Measurements from ENCODE around the gene SPEN.
"Not testable (repeated sequence)": the region's sequence is repeated elsewhere in the genome, so short reads cannot be mapped to it uniquely, and the experiment has no call there.

Gene SPEN

GRCh38 chr1:15847100-15847892, at the start of gene SPEN:
Gene SPEN (plus strand): TSS chr1:15847707. CDS start chr1:15848068, 361 bp downstream.
- peak; percentile 97 for DNase-seq

- no peak for DNase-seq
Observed at GRCh38 chr1:15799004-15799867, 48.3 kb upstream of the SPEN start.

- DNase-seq = peak; percentile 47
Observed at GRCh38 chr1:15799928-15800835, 47.3 kb upstream of the SPEN start.

GRCh38 chr1:15802234-15802965, 45.1 kb upstream of the SPEN start:
- no peak for DNase-seq

- DNase-seq = no peak
Observed at GRCh38 chr1:15803380-15803779, 44.1 kb upstream of the SPEN start.

- DNase-seq = no peak
Observed at GRCh38 chr1:15804060-15804459, 43.4 kb upstream of the SPEN start.

GRCh38 chr1:15807121-15807520, 40.4 kb upstream of the SPEN start:
- no peak for DNase-seq

GRCh38 chr1:15807549-15807948, 40.0 kb upstream of the SPEN start, which contains the start of gene UQCRHL:
Gene UQCRHL (minus strand): TSS chr1:15807649. CDS start chr1:15807649, 0 bp downstream.
- not testable (repeated sequence) for DNase-seq

- DNase-seq = no peak
Observed at GRCh38 chr1:15808955-15809354, 38.6 kb upstream of the SPEN start.

- no peak for DNase-seq
Observed at GRCh38 chr1:15810073-15810472, 37.4 kb upstream of the SPEN start.

- DNase-seq = no peak
Observed at GRCh38 chr1:15816674-15817073, 30.8 kb upstream of the SPEN start.

GRCh38 chr1:15820478-15820877, 27.0 kb upstream of the SPEN start:
- no peak for DNase-seq

- DNase-seq = no peak
Observed at GRCh38 chr1:15825800-15826199, 21.7 kb upstream of the SPEN start.

- no peak for DNase-seq
Observed at GRCh38 chr1:15826810-15827507, 20.5 kb upstream of the SPEN start.

- not testable (repeated sequence) for DNase-seq
Observed at GRCh38 chr1:15827567-15827966, 19.9 kb upstream of the SPEN start.

- DNase-seq = not testable (repeated sequence)
Observed at GRCh38 chr1:15828931-15829330, 18.6 kb upstream of the SPEN start.

- no peak for DNase-seq
Observed at GRCh38 chr1:15830258-15830657, 17.2 kb upstream of the SPEN start.

- DNase-seq = no peak
Observed at GRCh38 chr1:15833069-15833679, 14.3 kb upstream of the SPEN start.

- DNase-seq = no peak
Observed at GRCh38 chr1:15833842-15834405, 13.6 kb upstream of the SPEN start.

GRCh38 chr1:15834406-15835204, 12.9 kb upstream of the SPEN start:
- DNase-seq = peak; percentile 92

Measured in NCI-H526 treated with DMSO at 0.1 percent for 48 hours (cell line).